HG02763 (cell line): ENCODE results near the gene MXRA8.
"Not testable (repeated sequence)": the region's sequence is repeated elsewhere in the genome, so short reads cannot be mapped to it uniquely, and the experiment has no call there.

Source experiments
- ATAC-seq: cut with Tn5 transposase; IDR thresholded peaks from one replicate; pipeline ENCODE4 v1.9.1; 2021; ENCODE audit warnings: mild to moderate bottlenecking, moderate library complexity; ENCODE audit not compliant: unreplicated experiment

MXRA8 gene

DNA sequence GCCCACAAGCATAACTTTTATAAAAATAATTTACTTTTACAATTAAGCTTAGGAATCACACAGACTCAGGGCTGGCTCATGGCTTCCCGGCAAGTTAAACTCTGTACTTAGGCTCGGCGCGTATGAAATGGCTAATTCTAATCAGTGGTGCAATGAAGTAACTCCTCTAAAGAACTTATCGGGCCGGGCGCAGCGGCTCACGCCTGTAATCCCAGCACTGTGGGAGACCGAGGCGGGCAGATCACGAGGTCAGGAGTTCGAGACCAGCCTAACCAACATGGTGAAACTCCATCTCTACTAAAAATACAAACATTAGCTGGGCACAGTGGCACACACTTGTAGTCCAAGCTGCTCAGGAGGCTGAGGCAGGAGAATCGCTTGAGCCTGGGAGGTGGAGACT is 11.7 kb upstream of the MXRA8 start:
- ATAC-seq, result not testable (repeated sequence)

DNA sequence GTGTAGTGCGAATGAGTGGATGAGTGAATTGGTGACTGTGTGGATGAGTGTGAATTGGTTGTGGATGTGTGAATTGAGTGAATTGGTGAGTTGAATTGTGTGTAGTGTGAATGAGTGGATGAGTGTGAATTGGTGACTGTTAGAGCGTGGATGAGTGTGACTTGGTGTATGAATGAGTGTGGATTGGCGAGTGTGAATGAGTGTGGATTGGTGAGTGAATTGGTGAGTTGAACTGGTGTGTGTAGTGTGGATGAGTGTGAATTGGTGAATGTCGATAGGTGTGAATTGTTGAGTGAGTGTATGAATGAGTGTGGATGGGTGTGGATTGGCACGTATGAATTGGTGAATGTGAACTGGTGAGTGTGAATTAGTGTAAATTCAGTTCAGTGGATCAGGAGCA is 9.0 kb upstream of the MXRA8 start:
- ATAC-seq, result no peak

DNA sequence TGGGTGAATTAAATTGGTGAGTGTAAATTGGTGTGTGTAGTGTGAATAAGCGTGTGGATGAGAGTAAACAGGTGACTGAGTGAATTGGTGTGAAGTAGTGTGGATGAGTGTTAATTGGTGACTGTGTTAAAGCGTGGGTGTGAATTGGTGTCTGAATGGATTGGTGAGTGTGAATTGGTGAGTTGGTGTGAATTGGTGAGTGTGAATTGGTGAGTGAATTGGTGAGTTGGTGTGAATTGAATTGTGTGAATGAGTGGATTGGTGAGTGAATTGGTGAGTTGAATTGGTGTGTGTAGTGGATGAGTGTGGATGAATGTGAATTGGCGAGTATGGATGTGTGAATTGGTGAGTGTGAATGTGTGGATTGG is 8.3 kb upstream of the MXRA8 start:
- ATAC-seq, result no peak

DNA sequence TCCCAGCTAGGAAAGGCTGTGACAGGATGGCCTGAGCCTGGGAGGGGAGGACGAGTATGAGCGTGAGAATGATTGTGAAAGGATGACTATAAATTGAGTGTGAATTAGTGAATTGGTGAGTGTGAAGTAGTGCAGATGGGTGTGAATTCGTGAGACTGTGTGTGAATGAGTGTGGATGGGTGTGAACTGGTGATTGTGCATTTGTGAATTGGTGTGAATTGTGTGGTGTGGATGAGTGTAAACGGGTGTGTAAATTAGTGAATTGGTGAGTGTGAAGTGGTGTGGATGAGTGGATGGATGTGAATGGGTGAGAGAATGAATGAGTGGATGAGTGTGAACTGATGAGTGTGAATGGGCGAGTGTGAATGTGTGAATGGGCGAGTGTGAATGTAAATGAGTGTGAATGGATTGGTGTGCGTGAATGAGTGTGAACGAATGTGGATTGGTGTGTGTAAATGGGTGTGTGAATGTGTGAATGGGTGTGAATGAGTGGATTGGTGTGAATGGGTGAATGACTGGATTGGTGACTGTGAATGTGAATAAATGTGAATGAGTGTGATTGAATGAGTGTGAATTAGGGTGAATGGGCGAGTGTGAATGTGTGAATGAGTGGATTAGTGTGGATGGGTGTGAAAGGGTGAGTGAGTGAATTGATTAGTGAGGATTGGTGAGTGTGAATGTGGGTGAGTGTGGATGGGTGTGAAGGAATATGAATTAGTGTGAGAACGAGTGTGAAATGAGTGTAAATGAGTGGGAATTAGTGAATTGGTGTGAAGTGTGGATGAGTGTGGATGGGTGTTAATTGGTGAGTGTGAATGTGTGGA is 7.7 kb upstream of the MXRA8 start:
- no peak for ATAC-seq

DNA sequence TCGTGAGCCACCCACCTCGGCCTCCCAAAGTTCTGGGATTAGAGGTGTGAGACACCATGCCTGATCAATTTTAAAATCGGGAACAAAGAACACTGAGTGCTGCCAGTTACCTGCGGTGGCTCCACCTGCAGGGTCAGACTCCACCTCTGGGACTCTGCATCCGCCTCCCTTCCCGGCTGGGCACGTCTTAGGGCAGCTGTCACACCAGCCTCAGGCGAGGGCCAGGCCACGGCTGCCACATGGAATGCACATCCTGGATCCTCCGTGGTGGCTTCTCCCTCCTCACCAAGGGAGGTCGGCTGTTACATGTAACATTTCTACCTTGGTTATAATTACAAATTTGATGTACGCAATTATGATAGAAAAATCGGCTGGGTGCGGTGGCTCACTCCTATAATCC is 5.9 kb upstream of the MXRA8 start:
- ATAC-seq, result no peak

DNA sequence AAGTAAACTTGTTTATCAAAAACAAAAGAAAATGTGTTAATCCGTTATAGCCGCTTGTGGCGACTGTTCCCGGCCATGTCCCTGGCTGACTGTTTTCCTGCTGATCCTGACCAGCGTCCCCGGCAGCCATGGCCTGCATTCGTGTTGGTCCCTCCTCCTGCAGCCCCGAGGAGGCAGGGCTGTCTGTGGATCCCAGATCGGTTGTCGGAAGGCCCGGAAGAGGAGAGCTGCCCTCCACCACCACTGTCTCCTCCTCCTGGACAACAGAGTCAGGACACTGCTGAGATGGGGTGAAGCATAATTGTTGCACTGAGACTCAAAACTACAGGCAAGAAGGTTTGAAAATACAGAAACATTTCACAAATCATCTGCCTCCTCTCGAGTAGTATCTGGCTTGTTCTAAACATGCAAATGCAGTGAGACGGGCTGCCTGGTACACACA is 3.6 kb upstream of the MXRA8 start:
- ATAC-seq, result no peak

DNA sequence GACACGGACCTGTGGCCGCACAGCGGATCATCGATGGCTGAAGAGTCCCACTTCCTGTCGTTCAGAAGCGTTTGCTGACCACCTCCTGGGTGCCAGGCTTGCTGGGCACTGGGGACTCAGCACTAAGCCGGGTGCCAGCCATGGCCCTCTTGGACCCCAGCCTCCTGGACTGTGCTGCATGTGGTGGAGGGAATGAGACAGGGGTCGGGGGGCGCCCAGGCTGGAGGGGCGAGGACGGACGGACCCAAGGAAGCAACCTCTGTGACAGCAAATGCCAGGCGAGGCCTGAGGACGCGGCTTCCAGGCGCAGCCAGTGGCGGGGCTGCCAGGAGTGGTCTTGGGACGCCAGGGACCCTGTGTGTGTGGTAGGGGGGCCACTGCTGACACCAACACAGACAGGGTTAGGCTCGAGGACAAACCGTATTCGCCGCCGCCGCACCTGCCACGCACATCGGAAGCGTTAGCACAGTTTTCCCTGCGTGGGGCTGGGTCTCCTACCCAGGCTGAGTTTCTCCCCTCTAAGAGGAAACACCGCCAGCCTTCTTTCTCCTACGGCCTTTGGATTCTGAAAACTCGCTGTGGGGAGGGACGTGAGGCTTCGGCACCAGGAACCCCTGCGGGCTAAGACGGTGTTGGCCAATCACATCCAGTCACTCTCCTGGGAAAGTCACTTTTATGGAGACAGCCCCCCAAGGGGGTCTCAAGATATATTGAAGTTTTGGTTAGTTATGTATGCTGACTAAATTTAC is 3.1 kb upstream of the MXRA8 start:
- no peak for ATAC-seq

DNA sequence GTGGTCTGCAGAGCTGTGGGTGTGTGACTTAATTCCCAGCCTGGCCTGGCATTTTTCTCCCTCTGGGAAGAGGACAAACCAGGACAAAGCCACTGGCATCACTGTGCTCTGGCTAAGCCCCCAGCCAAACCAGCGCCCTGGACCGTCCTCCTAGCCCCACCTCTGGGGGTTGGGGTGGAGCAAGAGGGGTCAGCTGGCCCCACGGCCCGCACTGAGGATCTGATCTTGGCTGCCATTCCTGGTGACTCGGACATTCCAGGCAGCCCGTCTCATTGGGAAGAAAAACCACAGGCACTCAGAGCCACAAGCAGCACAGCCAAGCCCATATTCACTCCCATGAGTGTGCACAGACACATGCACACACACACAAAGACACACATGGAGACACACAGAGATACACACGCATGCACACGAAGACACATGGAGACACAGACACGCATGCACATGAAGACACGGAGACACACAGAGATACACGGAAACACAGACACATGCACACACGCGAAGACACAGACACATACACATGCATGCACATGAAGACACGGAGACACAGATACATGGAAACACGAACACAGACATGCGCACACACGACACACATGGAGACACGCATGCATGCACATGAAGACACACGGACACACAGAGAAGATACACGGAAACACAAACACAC is 2.3 kb upstream of the MXRA8 start:
- ATAC-seq, result no peak

DNA sequence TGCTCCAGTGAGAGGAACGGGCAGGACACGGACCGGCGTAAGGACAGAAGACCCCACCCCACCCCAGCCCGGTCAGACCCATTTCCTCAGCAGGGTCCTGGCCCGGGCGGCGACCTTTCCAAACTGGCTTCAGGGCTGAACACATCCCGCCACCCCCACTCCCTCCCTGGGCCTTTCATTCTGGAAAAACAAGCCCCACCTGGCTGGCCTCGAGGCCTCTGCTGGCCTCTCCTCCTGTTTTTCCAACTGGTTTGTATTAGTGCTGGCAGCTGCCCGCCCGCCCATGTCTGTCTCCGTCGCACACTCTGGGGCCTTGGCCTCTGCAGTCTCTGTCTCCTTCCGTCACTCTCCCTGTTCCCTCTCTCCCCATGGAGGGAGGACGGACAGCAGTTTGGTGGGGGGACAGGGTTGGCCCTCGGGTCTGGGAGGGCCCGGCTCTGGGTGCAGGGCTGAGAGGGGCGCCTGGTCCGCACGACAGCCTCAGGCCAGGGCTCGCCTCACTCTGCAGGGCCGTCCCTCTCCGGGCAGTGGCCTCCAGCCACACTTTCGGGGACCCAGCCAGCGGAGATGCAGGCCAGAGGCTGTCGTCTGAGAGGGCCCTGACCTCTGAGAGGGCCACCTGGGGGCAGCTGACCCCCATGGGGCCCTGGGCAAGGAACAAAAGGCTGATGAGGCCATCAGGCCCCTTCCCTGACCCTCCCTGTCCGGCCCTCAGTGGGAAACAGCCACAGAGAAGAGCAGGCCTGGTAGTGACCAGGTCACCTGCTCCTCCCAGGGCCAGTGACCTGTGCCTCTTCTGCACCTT is 1.5 kb upstream of the MXRA8 start:
- ATAC-seq, result no peak

DNA sequence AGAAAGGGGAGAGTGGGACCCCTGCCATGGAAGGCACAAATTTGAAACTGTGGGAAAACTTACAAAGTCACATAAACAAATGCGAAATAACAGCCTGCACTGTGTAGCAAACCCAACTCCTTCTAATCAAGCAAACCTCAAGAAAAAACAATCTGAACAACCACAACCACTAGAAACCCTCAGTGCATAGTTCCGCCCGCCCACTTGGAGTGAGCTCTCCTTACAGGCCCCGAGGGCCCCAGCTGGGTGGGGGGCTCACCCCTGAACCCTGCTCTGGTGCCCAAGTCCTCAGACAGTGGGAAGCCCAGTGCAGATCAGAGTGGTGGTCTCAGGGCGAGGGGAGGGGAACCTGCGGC is 931 bp upstream of the MXRA8 start:
- ATAC-seq, result no peak

DNA sequence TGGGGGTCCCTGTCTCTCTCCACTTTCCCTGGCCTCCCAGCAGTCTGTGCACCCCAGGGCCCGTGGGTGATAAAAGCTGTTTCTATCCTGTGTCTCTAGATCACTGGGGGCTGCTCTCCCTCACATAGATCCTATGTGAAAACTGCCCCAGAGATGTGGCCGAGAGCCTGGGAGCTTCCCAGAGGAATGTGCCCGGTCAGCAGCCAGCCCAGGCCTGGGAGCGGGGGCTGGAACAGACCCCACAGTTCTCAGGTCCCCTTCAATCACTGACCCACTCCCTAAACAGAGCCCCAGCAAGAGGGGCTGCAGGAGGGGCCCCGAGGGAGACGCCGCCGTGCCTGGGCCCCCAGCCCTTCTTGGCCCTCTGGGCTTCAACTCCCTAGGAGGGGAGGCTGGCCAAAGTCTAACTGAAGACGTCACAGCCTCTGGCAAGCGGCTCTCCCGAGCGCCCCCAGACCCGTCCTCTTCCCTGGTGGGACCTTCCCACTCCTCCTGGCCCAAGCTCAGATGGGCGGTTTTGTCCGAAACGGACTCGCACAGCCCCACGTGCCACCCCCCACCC is 403 bp downstream of the MXRA8 start:
- ATAC-seq, result no peak

DNA sequence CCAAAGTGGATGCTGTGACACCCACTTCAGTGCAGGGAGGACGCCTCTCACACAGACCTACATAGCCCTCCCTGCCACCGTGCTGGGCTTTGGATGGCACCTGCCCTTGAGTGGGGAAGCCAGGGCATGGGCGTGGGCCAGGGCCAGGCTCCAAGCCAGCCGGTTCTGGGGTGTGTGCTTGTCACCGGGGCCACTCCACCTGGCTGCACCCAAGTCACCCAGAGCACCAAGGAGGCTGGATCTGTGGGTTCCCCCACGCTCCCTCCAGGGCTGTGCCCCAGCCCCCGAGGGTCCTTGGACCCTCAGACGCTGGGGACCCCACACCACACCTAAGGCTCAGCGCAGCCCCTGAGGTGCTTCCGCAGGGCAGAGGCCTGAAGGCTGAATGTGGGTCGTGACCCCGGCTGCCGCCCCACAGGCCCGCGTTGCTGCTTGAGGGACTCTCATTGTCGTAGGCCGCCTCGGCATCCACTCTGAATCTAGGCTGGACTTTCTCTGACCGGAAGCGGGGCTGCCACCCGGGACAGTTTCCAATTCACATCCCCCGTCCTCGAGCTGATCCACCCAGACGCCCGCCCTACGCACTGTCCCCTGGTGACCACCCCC is 1.5 kb downstream of the MXRA8 start:
- ATAC-seq, result no peak

DNA sequence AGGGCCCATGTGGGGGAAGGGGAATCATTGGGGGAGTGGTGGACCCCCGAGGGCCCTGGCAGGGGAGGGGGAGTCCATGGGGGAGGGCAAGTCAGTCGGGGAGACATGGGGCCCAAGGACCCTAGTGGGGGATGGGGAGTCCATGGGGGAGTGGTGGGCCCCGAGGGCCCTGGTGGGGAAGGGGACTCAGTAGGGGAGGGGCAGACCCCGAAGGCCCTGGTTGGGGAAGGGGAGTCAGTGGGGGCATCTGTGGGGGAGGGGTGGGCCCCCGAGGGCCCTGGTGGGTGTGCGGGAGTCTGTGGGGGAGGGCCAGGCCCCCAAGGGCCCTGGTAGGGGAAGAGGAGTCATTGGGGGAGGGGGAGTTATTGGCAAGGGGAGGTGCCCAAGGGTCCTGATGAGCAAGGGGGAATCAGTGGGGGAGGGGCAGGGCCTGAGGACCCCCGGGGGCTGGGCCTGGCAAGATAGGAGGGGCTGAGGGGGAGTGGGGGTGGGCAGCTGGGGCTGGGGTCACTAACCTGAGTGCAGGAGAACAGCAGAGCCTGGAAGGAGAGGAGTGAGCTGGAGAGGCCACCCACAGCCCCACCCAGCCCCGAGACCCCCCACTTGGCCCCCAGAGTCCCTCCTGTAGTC is 2.1 kb downstream of the MXRA8 start:
- no peak for ATAC-seq

DNA sequence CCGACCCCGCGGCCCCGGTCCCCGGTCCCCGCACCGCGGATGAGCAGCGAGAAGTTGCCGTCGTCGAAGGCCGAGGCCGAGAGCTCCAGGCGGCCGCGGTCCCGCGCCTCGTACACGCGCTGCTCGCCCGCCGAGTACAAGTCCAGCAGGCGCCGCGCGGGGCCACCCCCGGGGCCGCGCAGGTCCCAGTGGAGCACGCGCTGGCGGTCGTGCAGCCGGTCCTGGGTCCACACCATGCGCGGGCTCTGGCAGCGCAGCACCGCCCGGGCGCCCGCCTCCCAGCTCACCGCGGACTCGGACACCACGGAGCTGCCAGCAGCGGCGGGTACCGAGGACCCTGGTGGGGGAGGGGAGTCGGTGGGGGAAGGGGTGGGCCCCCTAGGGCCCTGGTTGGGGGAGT is 2.9 kb downstream of the MXRA8 start:
- no peak for ATAC-seq

DNA sequence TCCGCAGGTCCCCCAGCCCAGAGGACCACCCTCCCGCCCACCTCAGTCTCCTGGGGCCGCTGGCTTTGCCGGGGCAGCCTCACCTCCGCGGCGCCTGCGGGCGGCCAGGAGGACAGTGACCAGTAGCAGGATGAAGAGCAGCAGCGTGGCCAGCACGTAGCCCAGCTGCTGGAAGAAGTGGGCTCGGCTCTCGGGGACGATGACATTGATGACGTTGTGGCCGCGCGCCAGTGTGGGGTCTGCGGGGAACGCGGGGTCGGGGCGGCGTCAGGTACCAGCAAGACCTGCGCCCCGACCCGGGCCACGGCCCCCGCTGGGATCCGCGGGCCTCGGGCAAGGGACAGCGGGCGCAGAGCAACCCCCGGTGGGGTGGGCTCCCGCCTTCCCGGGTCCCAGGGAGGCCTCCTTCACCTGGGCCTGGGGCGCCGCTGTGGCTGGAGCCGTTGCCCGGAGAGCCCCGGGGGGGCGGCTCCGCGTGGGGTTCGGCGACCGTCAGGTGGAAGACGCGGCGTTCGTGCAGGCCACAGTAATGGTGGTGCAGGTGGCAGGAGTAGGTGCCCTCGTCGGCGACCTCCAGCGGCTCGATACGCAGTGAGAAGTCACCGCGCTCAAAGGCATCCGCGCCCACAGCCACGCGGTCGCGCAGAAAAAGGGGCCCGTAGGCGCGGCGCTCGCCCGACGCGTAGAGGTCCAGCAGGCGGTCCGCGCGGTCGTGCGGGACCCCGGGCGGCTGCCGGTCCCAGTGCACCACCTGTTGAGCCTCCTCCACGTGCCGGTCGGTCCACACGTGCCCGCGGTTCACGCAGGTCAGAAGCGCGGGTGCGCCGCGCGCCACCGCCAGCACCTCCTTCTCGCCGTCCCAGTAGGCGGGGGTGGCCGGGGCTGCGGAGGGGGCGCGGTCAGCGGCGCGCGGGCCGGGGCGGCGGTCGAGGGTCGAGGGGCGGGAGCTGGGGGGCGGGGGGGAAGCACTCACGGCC is 3.8 kb downstream of the MXRA8 start:
- ATAC-seq, result no peak

DNA sequence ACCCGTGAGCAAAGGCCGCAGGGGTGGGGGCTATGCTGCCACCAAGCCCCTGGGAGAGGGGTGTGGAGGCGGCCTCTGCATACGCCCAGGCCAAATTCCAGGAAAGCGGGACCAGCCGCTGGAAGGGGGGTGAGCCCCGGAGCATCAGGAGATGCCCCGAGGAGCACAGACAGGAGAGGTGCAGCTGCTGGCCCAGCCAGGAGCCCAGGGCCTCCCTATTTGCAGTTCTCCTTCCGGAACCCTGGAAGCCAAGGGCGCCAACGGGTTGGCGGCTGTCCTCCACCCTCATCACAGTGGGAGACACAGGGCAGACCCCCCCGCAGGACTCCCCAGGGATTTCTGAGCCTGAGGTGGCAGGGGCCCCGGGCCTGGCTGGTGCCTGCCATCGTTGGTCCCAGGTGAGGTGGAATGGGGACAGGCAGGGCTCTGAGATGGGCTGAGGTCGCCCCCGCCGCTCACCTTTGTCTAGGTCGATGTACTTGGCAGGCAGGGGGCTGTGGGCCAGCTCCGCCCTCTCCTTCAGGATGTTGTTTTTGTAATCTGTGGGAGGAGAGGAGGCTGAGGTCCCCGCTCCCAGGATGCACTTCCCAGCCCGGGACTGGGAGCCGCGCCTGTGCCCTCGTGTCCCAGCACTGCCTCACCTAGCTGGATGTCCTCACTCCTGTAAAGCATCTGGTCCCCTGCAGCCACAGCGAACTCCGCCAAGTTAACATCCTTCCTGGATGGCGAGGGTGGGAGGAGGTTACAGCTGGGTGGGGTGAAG is 4.8 kb downstream of the MXRA8 start:
- no peak for ATAC-seq

DNA sequence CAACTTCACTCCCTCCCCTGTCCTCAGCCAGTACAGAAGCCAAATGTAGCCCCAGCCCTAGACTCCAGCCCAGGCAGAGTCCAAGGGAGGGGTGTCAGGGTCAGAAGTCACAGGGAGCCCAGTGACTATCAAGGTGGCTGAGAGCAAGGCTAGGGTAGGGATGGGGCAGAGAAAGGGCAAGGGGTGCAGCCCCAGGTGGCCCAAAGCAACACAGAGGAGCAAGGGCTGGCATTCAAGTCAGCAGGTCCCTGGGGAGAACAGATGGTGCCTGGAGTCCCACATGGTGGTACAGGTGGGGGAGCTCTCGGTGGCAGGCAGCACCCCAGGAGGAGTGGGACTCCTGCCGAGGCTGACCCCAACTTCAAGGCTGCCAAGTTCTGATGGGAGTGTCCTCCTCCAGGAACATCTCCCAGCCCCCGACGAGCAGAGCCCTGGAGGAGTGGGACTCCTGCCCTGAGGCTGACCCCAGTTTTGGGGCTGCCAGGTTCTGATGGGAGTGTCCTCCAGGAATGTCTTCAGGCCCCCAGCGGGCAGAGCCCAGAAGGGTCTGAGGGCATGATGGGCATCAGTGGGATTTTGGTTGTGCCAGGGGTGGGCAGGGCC is 5.5 kb downstream of the MXRA8 start:
- no peak for ATAC-seq
